A673 (cell line): ENCODE results near the gene GBX1. TPM values are rescaled to one million over a fixed set of nuclear protein-coding genes. Genes with fewer than 3 reads are reported as not detected.

Source experiments
- BruUV-seq: library from RNA; stranded (reverse); fragments of 400-500 nt; replicated peaks from 2 replicates; lab custom pipeline; 2021; lab: Mats Ljungman, UMichigan
- CTCF ChIA-PET: fragments of 300-600 bp; sonication (Branson Sonifier 250); formaldehyde crosslinking; loops from one replicate; lab custom pipeline; 2022; ENCODE audit warnings: antibody characterized with exemption; lab: Charles Lee
- POLR2A ChIA-PET: fragments of 300-600 bp; sonication (Branson Sonifier 250); formaldehyde crosslinking; loops from one replicate; lab custom pipeline; 2022; ENCODE audit warnings: antibody characterized with exemption; ENCODE audit not compliant: low non-redundant PET; lab: Charles Lee
- DNase-seq: peaks from one replicate; pipeline ENCODE4 v3.0.0-alpha.2; 2015; ENCODE audit warnings: low spot score
- H3K27ac ChIP-seq: fragments of 200-600 bp; sonication (generic); 2 replicates; pipeline ENCODE4 v1.5.1; 2016; ENCODE audit warnings: mixed run types, low read depth, mild to moderate bottlenecking, mixed read lengths, antibody characterized with exemption, low read length; ENCODE audit not compliant: poor library complexity, severe bottlenecking
- H3K27me3 ChIP-seq: fragments of 200-600 bp; sonication (generic); replicated peaks from 2 replicates; pipeline ENCODE4 v1.6.1; 2017; ENCODE audit warnings: mixed run types, low read depth, mild to moderate bottlenecking, mixed read lengths, antibody characterized with exemption, low read length; ENCODE audit not compliant: insufficient read depth, poor library complexity
- H3K36me3 ChIP-seq: fragments of 200-600 bp; sonication (generic); 2 replicates; pipeline ENCODE4 v1.6.1; 2016; ENCODE audit warnings: mixed run types, mild to moderate bottlenecking, mixed read lengths, antibody characterized with exemption, low read length; ENCODE audit not compliant: insufficient read depth, poor library complexity, severe bottlenecking
- H3K4me1 ChIP-seq: fragments of 200-600 bp; sonication (generic); 2 replicates; pipeline ENCODE4 v1.6.1; 2017; ENCODE audit warnings: mixed run types, mild to moderate bottlenecking, mixed read lengths, antibody characterized with exemption, low read length; ENCODE audit not compliant: insufficient read depth, poor library complexity, severe bottlenecking
- H3K4me3 ChIP-seq: fragments of 200-600 bp; sonication (generic); 2 replicates; pipeline ENCODE4 v1.5.1; 2016; ENCODE audit warnings: low read depth, mixed run types, mild to moderate bottlenecking, mixed read lengths, low read length; ENCODE audit not compliant: poor library complexity, severe bottlenecking
- H3K9me3 ChIP-seq: fragments of 200-600 bp; sonication (generic); 2 replicates; pipeline ENCODE4 v1.6.1; 2016; ENCODE audit warnings: mixed run types, low read depth, mild to moderate bottlenecking, mixed read lengths, antibody characterized with exemption, low read length; ENCODE audit not compliant: poor library complexity, severe bottlenecking
- CTCF ChIP-seq: fragments of 300-800, 200-600 bp; sonication (generic); conservative IDR thresholded peaks from 2 replicates; pipeline ENCODE4 v1.5.1; 2017; ENCODE audit warnings: low read depth, mild to moderate bottlenecking, antibody characterized with exemption, low read length, moderate library complexity, mixed read lengths
- EZH2 ChIP-seq: fragments of 200-600 bp; sonication (generic); IDR thresholded peaks from 2 replicates; pipeline ENCODE4 v1.6.1; 2017; ENCODE audit warnings: borderline replicate concordance, low read depth, mild to moderate bottlenecking, mixed read lengths, antibody characterized with exemption, low read length; ENCODE audit not compliant: poor library complexity, severe bottlenecking
- intact Hi-C: fragments of 100-400 bp; cut with micrococcal nuclease; formaldehyde crosslinking; loops from one replicate; pipeline ENCODE4 v1.10.0; 2022; ENCODE audit not compliant: unreplicated experiment
- total RNA-seq: library from RNA; stranded (reverse); gene quantifications from 2 replicates; pipeline ENCODE4 v1.2.3, GENCODE V29; 2021

Gene GBX1
- total RNA-seq, 1 experiment from 2014 or later: not detected

GRCh38 chr7:151204383-151205032, 37.0 kb upstream of the GBX1 start:
- POLR2A ChIA-PET: no interaction called here
- intact Hi-C loops: no loop called here
- no TSS peak for BruUV-seq
- TF ChIP-seq EZH2: no peak
- TF ChIP-seq CTCF: no peak; the same call in 1 of the 2 replicates
- H3K4me3 ChIP-seq: no peak overlapping the region
- peaks cover 2% of the 10 kb centered on the region for H3K4me1 ChIP-seq
- H3K27ac ChIP-seq: no peak overlapping the region
- CTCF ChIA-PET: interaction anchor here (0.8 kb wide), 1 partner anchor 58 kb away, joined by 3 read pairs; no protein-coding TSS in a partner anchor
- H3K9me3 ChIP-seq: no peaks in the 10 kb centered on the region
- H3K36me3 ChIP-seq: no peaks in the 10 kb centered on the region
- peaks cover 28% of the 10 kb centered on the region for H3K27me3 ChIP-seq
- no peak for DNase-seq

DNA sequence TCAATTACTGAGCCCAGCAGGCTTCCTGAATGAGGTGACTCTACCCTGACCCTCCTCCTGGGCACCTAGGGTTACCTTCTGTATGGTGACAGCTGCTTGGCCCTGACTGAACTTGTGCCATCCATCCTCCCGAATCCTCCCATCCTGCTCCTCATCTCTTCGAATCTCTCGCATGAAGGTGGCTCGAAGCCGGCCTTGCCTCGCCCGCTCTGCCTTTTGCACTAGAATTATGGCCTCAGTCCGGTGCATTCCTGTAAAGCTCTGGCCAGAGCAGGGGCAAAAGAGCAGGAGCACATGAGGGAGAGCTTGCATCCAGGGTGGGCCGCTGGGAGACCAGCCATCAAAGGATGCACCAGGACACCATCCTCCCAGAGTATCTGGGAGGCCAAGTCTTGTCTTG, 35.3 kb upstream of the GBX1 start:
- CTCF ChIA-PET: no interaction called here
- POLR2A ChIA-PET: no interaction called here
- Histone ChIP-seq H3K9me3 (no peaks in the 10 kb centered on the region), H3K4me1 (peaks cover 5% of the 10 kb centered on the region), H3K4me3 (no peak overlapping the region), H3K27me3 (peaks cover 28% of the 10 kb centered on the region), H3K36me3 (no peaks in the 10 kb centered on the region), H3K27ac (no peak overlapping the region)
- no TSS peak for BruUV-seq
- no peak for TF ChIP-seq EZH2
- TF ChIP-seq CTCF: no peak
- intact Hi-C loops: no loop called here
- no peak for DNase-seq

DNA sequence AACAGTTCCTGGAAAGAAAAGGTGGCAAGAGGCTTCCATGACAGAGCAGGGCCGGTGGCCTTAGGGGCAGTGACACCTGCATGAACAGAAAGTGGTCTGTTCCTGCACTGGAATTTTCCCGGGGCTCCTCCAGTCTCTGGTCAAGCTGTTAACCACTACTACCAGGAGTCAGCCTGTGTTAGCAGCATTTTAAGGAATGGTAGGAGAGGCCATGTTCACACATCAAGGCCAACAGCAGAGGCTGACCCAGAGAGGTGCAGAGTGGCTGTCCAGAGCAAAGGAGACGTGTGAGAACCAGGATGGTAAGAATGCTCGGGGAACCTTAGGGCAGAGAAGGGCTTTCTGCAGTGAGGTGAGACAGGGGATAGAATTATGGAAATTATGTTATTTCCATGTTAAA, 34.3 kb upstream of the GBX1 start:
- CTCF ChIA-PET: no interaction called here
- no TSS peak for BruUV-seq
- DNase-seq: no peak
- intact Hi-C loops: no loop called here
- Histone ChIP-seq H3K9me3 (no peaks in the 10 kb centered on the region), H3K27me3 (peaks cover 28% of the 10 kb centered on the region), H3K36me3 (no peaks in the 10 kb centered on the region), H3K4me1 (peaks cover 5% of the 10 kb centered on the region), H3K27ac (no peak overlapping the region), H3K4me3 (no peak overlapping the region)
- TF ChIP-seq EZH2 (no peak), CTCF (no peak)
- POLR2A ChIA-PET: no interaction called here
